AG20443 (cell line): Measurements from ENCODE around the gene OR11L1.

Source experiments
- DNase-seq: peaks from one replicate; pipeline ENCODE4 v3.0.0; 2012; ENCODE audit warnings: low spot score, mixed read lengths

OR11L1 gene

GRCh38 chr1:247841796-247842195, at the start of gene OR11L1:
Gene OR11L1, minus strand, starts transcription at chr1:247841896. Its CDS starts 0 bp downstream, at chr1:247841896.
- DNase-seq, result no peak

GRCh38 chr1:247884797-247885413, 43.2 kb upstream of the OR11L1 start:
- no peak for DNase-seq

DNA sequence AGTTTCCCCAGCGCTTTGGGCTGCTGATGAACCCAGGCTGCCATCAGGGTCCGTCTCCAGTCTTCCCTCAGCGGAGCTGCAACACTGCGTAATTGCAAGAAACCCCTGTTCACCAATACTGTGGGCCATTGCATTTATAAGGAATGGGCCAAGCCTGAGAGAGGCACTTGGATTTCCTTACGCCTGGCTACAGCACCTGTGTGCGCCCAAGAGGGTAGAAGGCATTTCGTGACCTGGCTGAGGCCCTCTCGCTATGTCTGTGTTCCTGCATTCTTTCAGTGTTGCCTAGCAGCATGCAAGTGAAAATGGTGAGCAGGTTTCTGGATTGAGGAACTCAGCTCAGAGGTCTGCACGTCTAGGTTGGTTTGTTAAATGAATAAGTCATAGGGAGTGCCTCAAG, 41.6 kb upstream of the OR11L1 start:
- no peak for DNase-seq

GRCh38 chr1:247865416-247865815, 23.7 kb upstream of the OR11L1 start:
- DNase-seq, result no peak

- DNase-seq, result no peak
Observed at GRCh38 chr1:247864644-247865043, 22.9 kb upstream of the OR11L1 start.

DNA sequence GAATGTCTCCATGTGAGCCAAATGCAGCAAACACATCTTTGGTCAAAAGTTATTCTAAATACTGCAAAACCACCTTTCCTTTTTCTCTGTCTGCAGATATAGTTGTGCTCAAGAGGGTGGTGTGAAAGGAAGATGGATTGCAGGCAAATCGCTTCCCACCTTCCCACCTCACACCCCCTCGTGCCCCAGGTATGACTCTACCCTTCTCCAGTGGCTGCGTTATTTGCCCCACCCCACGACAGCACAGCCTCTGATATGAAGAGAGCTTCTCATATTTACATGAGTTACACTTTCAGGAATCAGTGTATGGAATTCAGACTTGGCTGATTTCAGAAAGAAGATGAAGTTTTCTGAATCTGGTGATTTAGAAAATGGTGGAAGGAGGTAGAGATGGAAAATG, 21.1 kb upstream of the OR11L1 start:
- no peak for DNase-seq

GRCh38 chr1:247857985-247858619, 16.4 kb upstream of the OR11L1 start:
- no peak for DNase-seq

GRCh38 chr1:247857069-247857984, 15.6 kb upstream of the OR11L1 start, which contains the start of gene TRIM58:
Gene TRIM58, plus strand, starts transcription at chr1:247857187. Its CDS starts 60 bp downstream, at chr1:247857247.
- peak; percentile 8 for DNase-seq

DNA sequence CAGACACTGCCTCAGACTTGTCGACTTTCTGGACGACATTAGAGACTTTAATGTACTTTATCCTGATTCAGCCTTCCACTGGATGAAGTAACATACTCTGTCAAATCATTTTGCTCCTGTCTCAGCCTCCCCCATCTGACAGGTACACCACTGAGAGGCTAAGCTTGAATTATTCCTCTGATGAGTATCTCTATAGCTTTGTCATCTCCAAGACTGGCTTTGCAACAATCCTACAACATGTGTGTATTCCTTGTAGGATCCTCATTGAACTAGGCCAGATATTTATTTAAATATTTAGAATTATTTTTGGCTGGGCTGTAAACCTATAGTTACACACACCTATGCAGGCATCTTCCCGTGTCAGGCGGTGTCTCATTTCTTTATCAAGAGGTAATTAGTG, 14.2 kb upstream of the OR11L1 start:
- no peak for DNase-seq

DNA sequence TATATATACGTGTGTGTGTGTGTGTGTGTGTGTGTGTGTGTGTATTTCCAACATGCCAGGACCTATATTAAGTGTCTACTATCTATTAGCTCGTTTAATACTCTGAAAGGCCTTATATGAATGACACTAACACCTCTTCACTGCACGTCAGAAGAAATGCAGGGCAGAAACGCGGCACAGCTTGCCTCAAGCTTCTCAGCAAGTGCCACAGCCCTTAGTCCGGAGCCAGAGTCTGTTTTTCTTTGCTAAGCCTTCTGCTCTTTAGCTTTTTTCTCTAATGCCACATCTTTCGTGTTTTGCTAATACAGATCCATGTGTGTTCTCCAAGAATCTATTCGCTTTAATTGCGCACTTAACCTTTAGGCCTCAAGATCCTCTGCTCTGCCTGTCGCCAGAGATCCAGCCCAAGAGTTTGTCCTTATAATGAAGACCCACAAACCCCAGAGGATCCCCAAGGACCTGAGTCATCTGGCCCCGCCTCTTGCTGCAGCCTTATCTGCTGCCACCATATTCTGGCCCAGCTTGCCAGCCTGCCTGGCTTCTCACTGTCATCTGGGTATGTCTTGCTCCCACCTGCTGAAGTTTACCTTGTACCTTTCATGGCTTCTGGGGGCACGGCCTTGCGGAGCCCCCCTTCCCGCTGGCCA, 13.3 kb upstream of the OR11L1 start:
- DNase-seq, result no peak

GRCh38 chr1:247849616-247850015, 7.9 kb upstream of the OR11L1 start:
- no peak for DNase-seq

DNA sequence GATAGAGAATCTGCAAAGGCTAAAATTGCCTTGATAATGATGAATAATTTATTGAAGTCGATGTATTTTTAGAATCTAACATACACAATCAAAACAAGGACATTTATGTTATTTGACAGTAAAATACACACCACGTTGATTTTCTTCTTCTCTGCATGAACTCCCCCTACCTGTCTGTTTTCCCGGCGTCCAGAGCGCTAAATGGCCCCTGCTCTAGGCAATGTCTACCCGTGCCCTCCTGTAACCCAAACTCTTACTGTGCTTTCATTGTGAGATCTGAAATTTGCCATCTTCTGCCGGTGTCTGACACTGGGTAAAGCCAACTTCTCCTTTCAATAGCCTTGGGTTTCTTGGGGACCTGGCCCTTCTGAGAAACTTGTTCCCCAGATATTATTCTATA, 6.7 kb upstream of the OR11L1 start:
- DNase-seq, result no peak

- DNase-seq, result no peak
Observed at GRCh38 chr1:247845693-247846017, 4.0 kb upstream of the OR11L1 start.

- no peak for DNase-seq
Observed at GRCh38 chr1:247845011-247845692, 3.5 kb upstream of the OR11L1 start.

GRCh38 chr1:247843411-247843810, 1.7 kb upstream of the OR11L1 start:
- DNase-seq, result no peak

- no peak for DNase-seq
Observed at GRCh38 chr1:247840818-247841217, 878 bp downstream of the OR11L1 start.

DNA sequence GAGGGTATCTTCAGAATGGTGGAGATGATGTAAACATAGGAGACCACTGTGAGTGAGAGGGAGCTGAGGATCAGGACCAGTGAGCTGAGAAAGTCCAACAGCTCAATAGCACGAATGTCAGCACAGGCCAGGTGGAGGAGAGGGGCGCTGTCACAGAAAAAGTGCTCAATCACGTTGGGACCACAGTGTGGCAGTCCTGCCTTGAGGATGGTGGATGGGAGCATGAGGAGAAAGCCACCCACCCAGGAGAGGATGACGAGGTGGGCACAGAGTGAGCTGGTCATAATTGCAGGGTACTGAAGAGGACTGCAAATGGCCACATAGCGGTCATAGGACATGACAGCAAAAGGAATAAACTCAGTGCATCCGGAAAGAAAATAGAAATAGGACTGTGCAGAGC, 8.1 kb downstream of the OR11L1 start:
- DNase-seq, result no peak

DNA sequence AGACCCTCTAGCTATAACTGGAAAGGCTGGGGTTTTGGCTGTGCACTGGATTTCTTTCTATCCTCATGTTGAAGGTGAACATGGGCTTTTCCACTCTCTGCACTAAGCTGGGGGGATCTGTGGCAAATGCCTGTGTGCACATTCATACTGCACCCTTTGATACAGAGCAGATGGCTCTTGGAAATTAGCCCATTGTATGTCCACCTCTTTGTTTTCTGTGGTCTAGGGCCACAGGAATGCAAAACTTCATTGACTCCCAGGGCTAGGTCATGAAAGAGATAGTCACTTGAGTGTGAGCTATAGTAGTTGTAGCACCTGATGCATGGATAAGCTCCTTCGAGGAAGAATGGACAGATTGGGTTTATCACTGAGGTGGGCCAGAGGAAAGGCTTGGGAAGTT, 12.0 kb downstream of the OR11L1 start:
- no peak for DNase-seq

GRCh38 chr1:247825362-247825761, 16.3 kb downstream of the OR11L1 start:
- no peak for DNase-seq

DNA sequence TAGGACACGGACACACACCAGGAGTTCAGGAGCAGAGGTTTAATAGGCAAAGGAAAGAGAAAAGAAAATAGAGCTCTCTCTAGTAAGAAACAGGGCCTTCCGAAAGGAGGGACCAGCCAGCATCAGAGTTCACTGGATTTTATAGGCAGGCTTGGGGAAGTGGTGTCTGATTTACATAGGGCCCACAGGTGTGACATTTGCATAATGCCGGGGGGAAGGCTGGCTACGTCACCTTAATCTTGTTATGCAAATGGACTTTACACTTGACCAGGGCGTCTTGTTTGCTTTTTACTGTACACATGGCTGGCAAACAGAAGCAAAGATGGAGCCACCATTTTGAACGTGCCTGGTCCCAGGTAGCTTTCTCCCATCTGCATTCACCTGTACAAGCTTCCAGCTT, 17.7 kb downstream of the OR11L1 start, which contains the start of gene OR14A16:
Gene OR14A16, minus strand, starts transcription at position 97 of the 400 bp plus-strand sequence. CDS start 8,390 bp downstream, outside the sequence.
- DNase-seq, result no peak

- DNase-seq, result no peak
Observed at GRCh38 chr1:247822060-247822459, 19.6 kb downstream of the OR11L1 start.

DNA sequence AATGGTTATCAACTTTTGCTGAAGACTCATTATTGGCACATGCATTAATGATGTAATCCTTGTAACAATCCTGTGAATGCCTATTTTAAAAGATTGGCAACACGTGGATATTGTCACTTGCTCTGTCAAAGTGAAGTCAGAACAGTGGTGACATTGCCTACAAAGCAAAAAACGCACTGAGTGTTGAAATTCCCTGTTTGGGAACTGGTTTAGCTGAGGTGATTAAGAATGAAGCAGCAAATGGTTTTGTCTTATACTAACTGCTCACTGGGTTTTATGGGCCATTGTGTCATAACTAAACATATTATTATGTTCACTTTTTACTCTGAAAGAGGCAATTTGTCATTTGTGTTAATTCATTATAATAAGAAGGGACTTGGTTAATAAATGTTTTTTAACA, 29.1 kb downstream of the OR11L1 start:
- no peak for DNase-seq
